NCI-H1417 treated with DMSO at 0.1 percent for 48 hours (cell line): ENCODE results near the gene CHST7.

Experiments used
- DNase-seq: peaks from one replicate; lab custom pipeline; 2025; lab: John Stamatoyannopoulos, UW

Gene CHST7

GRCh38 chrX:46610070-46610658 is 36.6 kb downstream of the CHST7 start:
- no peak for DNase-seq

- DNase-seq, result no peak
Measured at GRCh38 chrX:46611658-46612362, 38.2 kb downstream of the CHST7 start.

- DNase-seq, result no peak
Measured at GRCh38 chrX:46617906-46618305, 44.3 kb downstream of the CHST7 start.

GRCh38 chrX:46618947-46619346 is 45.4 kb downstream of the CHST7 start:
- no peak for DNase-seq

GRCh38 chrX:46620505-46620904 is 46.9 kb downstream of the CHST7 start:
- no peak for DNase-seq

GRCh38 chrX:46621572-46621971 is 48.0 kb downstream of the CHST7 start:
- DNase-seq, result no peak

- DNase-seq, result no peak
Measured at GRCh38 chrX:46624090-46624786, 50.7 kb downstream of the CHST7 start.

- DNase-seq, result no peak
Measured at GRCh38 chrX:46626566-46626965, 53.0 kb downstream of the CHST7 start.

GRCh38 chrX:46627062-46627461 is 53.5 kb downstream of the CHST7 start:
- no peak for DNase-seq

- no peak for DNase-seq
Measured at GRCh38 chrX:46627711-46628419, 54.3 kb downstream of the CHST7 start.

GRCh38 chrX:46628460-46629371 is 55.2 kb downstream of the CHST7 start:
- no peak for DNase-seq

- DNase-seq, result no peak
Measured at GRCh38 chrX:46630141-46630540, 56.6 kb downstream of the CHST7 start.

GRCh38 chrX:46634577-46634976 is 61.0 kb downstream of the CHST7 start:
- no peak for DNase-seq

GRCh38 chrX:46635186-46635585 is 61.6 kb downstream of the CHST7 start:
- no peak for DNase-seq

GRCh38 chrX:46636223-46636622 is 62.7 kb downstream of the CHST7 start:
- DNase-seq, result no peak

- DNase-seq, result no peak
Measured at GRCh38 chrX:46637938-46638337, 64.4 kb downstream of the CHST7 start.

- no peak for DNase-seq
Measured at GRCh38 chrX:46642145-46642544, 68.6 kb downstream of the CHST7 start.

- DNase-seq, result no peak
Measured at GRCh38 chrX:46643636-46644035, 70.1 kb downstream of the CHST7 start.

GRCh38 chrX:46645614-46646013 is 72.0 kb downstream of the CHST7 start:
- DNase-seq, result no peak

GRCh38 chrX:46647251-46647650 is 73.7 kb downstream of the CHST7 start:
- DNase-seq, result no peak
